GM21619 (cell line): Measurements from ENCODE around the gene HIVEP3.

Experiments
- ATAC-seq: cut with Tn5 transposase; IDR thresholded peaks from one replicate; pipeline ENCODE4 v1.9.1; 2021; ENCODE audit not compliant: unreplicated experiment

Gene HIVEP3

GRCh38 chr1:41508290-41508689 is 410.4 kb downstream of the HIVEP3 start:
- no peak for ATAC-seq

- no peak for ATAC-seq
Observed at GRCh38 chr1:41507836-41508235, 410.9 kb downstream of the HIVEP3 start.

GRCh38 chr1:41507110-41507720 is 411.5 kb downstream of the HIVEP3 start:
- no peak for ATAC-seq

- no peak for ATAC-seq
Observed at GRCh38 chr1:41504114-41505035, 414.3 kb downstream of the HIVEP3 start.

- ATAC-seq: no peak
Observed at GRCh38 chr1:41503538-41504113, 415.1 kb downstream of the HIVEP3 start.

GRCh38 chr1:41502912-41503311 is 415.8 kb downstream of the HIVEP3 start:
- no peak for ATAC-seq

- ATAC-seq: no peak
Observed at GRCh38 chr1:41501581-41501980, 417.1 kb downstream of the HIVEP3 start.

- ATAC-seq: no peak
Observed at GRCh38 chr1:41500781-41501518, 417.8 kb downstream of the HIVEP3 start.

GRCh38 chr1:41500378-41500777 is 418.3 kb downstream of the HIVEP3 start:
- ATAC-seq: no peak

GRCh38 chr1:41499591-41499990 is 419.1 kb downstream of the HIVEP3 start:
- no peak for ATAC-seq

- ATAC-seq: no peak
Observed at GRCh38 chr1:41498804-41499203, 419.9 kb downstream of the HIVEP3 start.

- no peak for ATAC-seq
Observed at GRCh38 chr1:41498391-41498790, 420.3 kb downstream of the HIVEP3 start.

- ATAC-seq: no peak
Observed at GRCh38 chr1:41497461-41498030, 421.2 kb downstream of the HIVEP3 start.

GRCh38 chr1:41497056-41497440 is 421.7 kb downstream of the HIVEP3 start:
- no peak for ATAC-seq

GRCh38 chr1:41496080-41497055 is 422.4 kb downstream of the HIVEP3 start:
- ATAC-seq: no peak

GRCh38 chr1:41495210-41495948 is 423.3 kb downstream of the HIVEP3 start:
- ATAC-seq: no peak

- ATAC-seq: no peak
Observed at GRCh38 chr1:41494351-41495209, 424.1 kb downstream of the HIVEP3 start.
